Neuronal stem cell (in vitro differentiated cells): Measurements from ENCODE around the gene MYO1H.

ENCODE experiments used
- DNase-seq: peaks from one replicate; pipeline ENCODE4 v3.0.0-alpha.2; 2013; ENCODE audit warnings: low spot score
- H2AFZ ChIP-seq: one replicate; pipeline ENCODE4 v1.6.1; 2013; ENCODE audit warnings: mild to moderate bottlenecking, low read length, inconsistent platforms
- H2AK5ac ChIP-seq: 2 replicates; pipeline ENCODE4 v1.6.1; 2013; ENCODE audit warnings: low read depth, mild to moderate bottlenecking, inconsistent platforms, low read length, moderate library complexity, mixed read lengths
- H2BK120ac ChIP-seq: 2 replicates; pipeline ENCODE4 v1.6.1; 2013; ENCODE audit warnings: low read depth, mild to moderate bottlenecking, inconsistent platforms, low read length, moderate library complexity, mixed read lengths
- H2BK12ac ChIP-seq: one replicate; pipeline ENCODE4 v1.6.1; 2013; ENCODE audit warnings: low read length, inconsistent platforms
- H2BK15ac ChIP-seq: 2 replicates; pipeline ENCODE4 v1.6.1; 2013; ENCODE audit warnings: mild to moderate bottlenecking, low read length, inconsistent platforms, mixed read lengths
- H2BK5ac ChIP-seq: one replicate; pipeline ENCODE4 v1.6.1; 2013; ENCODE audit warnings: inconsistent platforms, mild to moderate bottlenecking, low read length, moderate library complexity
- H3K14ac ChIP-seq: one replicate; pipeline ENCODE4 v1.6.1; 2013; ENCODE audit warnings: low read length, inconsistent platforms
- H3K18ac ChIP-seq: 2 replicates; pipeline ENCODE4 v1.6.1; 2013; ENCODE audit warnings: low read length, inconsistent platforms
- H3K23ac ChIP-seq: 2 replicates; pipeline ENCODE4 v1.6.1; 2013; ENCODE audit warnings: low read depth, mild to moderate bottlenecking, mixed read lengths, low read length, inconsistent platforms; ENCODE audit not compliant: poor library complexity
- H3K27ac ChIP-seq: replicated peaks from 3 replicates; pipeline ENCODE4 v1.5.1; 2013; ENCODE audit warnings: low read length, inconsistent platforms
- H3K27me3 ChIP-seq, 3 experiments: 2 replicates each; pipeline ENCODE4 v1.6.1; 2013; ENCODE audit warnings: low read length in 3 of 3, mild to moderate bottlenecking in 2 of 3, inconsistent platforms in 1 of 3, low read depth in 1 of 3, mixed read lengths in 1 of 3, moderate library complexity in 1 of 3; ENCODE audit not compliant: control insufficient read depth in 3 of 3, insufficient read depth in 3 of 3
- H3K36me3 ChIP-seq, 2 donors: replicated peaks in 1 of 2; 2 replicates each; pipeline ENCODE4 v1.6.1; 2013; ENCODE audit warnings: low read length in 2 of 2; ENCODE audit not compliant: control insufficient read depth in 2 of 2, insufficient read depth in 2 of 2
- H3K4ac ChIP-seq: 2 replicates; pipeline ENCODE4 v1.6.1; 2013; ENCODE audit warnings: inconsistent platforms, mild to moderate bottlenecking, low read length, moderate library complexity
- H3K4me1 ChIP-seq, 2 donors: 1 replicate in 1 of 2; 2 replicates in 1 of 2; pipeline ENCODE4 v1.6.1; 2013; ENCODE audit warnings: low read length in 2 of 2, low read depth in 1 of 2; ENCODE audit not compliant: control insufficient read depth in 2 of 2, insufficient read depth in 1 of 2
- H3K4me2 ChIP-seq: one replicate; pipeline ENCODE4 v1.6.1; 2013; ENCODE audit warnings: mild to moderate bottlenecking, low read length, inconsistent platforms; ENCODE audit not compliant: insufficient read depth, poor library complexity, severe bottlenecking
- H3K4me3 ChIP-seq, 2 donors: 2 replicates each; pipeline ENCODE4 v1.5.1; 2013; ENCODE audit warnings: low read length in 2 of 2, mild to moderate bottlenecking in 2 of 2, inconsistent platforms in 1 of 2, moderate library complexity in 1 of 2
- H3K79me1 ChIP-seq: one replicate; pipeline ENCODE4 v1.6.1; 2013; ENCODE audit warnings: low read depth, mild to moderate bottlenecking, inconsistent platforms, low read length, moderate library complexity
- H3K9ac ChIP-seq: one replicate; pipeline ENCODE4 v1.6.1; 2013; ENCODE audit warnings: mild to moderate bottlenecking, low read depth, low read length, inconsistent platforms; ENCODE audit not compliant: poor library complexity
- H3K9me3 ChIP-seq, 2 donors: replicated peaks in 1 of 2; 2 replicates each; pipeline versions ENCODE3 to v1.6.1; 2013; ENCODE audit warnings: low read length in 2 of 2, mild to moderate bottlenecking in 2 of 2, inconsistent platforms in 1 of 2, low read depth in 1 of 2, mixed read lengths in 1 of 2, moderate library complexity in 1 of 2; ENCODE audit not compliant: control insufficient read depth in 2 of 2, insufficient read depth in 1 of 2
- H4K8ac ChIP-seq: one replicate; pipeline ENCODE4 v1.6.1; 2013; ENCODE audit warnings: low read depth, mild to moderate bottlenecking, inconsistent platforms, low read length, moderate library complexity
- H4K91ac ChIP-seq: one replicate; pipeline ENCODE4 v1.6.1; 2013; ENCODE audit warnings: low read length, low read depth, mild to moderate bottlenecking, inconsistent platforms; ENCODE audit not compliant: poor library complexity
- WGBS, 2 donors: extraction: QIAGEN DNeasy Blood & Tissue Kit; methylation state at CpG; one replicate each; pipeline ENCODE4 v1.1.7; 2013; ENCODE audit warnings: missing lambda C conversion rate in 2 of 2, mixed read lengths in 1 of 2; ENCODE audit not compliant: insufficient read length in 2 of 2, insufficient replicate concordance in 1 of 2; ENCODE audit errors: extremely low coverage in 2 of 2; 5-methylcytosine and 5-hydroxymethylcytosine counted together

The MYO1H gene

GRCh38 chr12:109477185-109477962, 129.7 kb downstream of the MYO1H start, which contains the start of the genes KCTD10 and UBE3B:
Gene KCTD10 (minus strand): TSS chr12:109477300. CDS start chr12:109477262, 38 bp downstream.
Gene UBE3B (plus strand): TSS chr12:109477634. CDS start chr12:109483552, 5,918 bp downstream.
- WGBS, 2 donors: no CpG with 5 or more reads among the region's 54 CpGs
- peaks cover 2 to 32% of the 10 kb centered on the region in 2 donors for H3K36me3 ChIP-seq
- peak within 1 kb of the TSS; percentile 99 for H2AFZ ChIP-seq
- no peak within 1 kb of the TSS for H2BK120ac ChIP-seq
- H3K4me2 ChIP-seq: peak within 1 kb of the TSS; percentile 65
- H2BK5ac ChIP-seq: peak within 1 kb of the TSS; percentile 67
- peak within 1 kb of the TSS; percentile 78 for H3K27ac ChIP-seq
- peaks cover 2 to 8% of the 10 kb centered on the region in 2 donors for H3K4me1 ChIP-seq
- H4K91ac ChIP-seq: no peak within 1 kb of the TSS
- H3K18ac ChIP-seq: peak within 1 kb of the TSS; percentile 87
- H3K9me3 ChIP-seq: no peaks in the 10 kb centered on the region
- DNase-seq: peak; percentile 89
- peaks cover 5% of the 10 kb centered on the region for H3K79me1 ChIP-seq
- H2BK12ac ChIP-seq: no peak within 1 kb of the TSS
- peak within 1 kb of the TSS; percentile 35 for H2AK5ac ChIP-seq
- H3K23ac ChIP-seq: peak within 1 kb of the TSS; percentile 70
- H3K27me3 ChIP-seq: no peaks in the 10 kb centered on the region
- H3K4ac ChIP-seq: no peak within 1 kb of the TSS
- peak within 1 kb of the TSS; percentile 92 for H3K9ac ChIP-seq
- H4K8ac ChIP-seq: no peak within 1 kb of the TSS
- H3K4me3 ChIP-seq: peak within 1 kb of the TSS; percentile 91 to 92
- peak within 1 kb of the TSS; percentile 30 for H2BK15ac ChIP-seq
- H3K14ac ChIP-seq: no peak within 1 kb of the TSS

- H3K36me3 ChIP-seq: peaks cover 2 to 30% of the 10 kb centered on the region in 2 donors
- no peak overlapping the region for H2AK5ac ChIP-seq
- no peak overlapping the region for H4K8ac ChIP-seq
- H3K4me3 ChIP-seq: peak overlapping the region; percentile 91 to 92
- H3K27me3 ChIP-seq: no peaks in the 10 kb centered on the region
- H3K9ac ChIP-seq: peak overlapping the region; percentile 60
- H3K79me1 ChIP-seq: peaks cover 5% of the 10 kb centered on the region
- no CpG with 5 or more reads among the region's 9 CpGs for whole genome bisulfite sequencing, 2 donors
- H3K4ac ChIP-seq: no peak overlapping the region
- H3K18ac ChIP-seq: no peak overlapping the region
- H3K4me2 ChIP-seq: peak overlapping the region; percentile 65
- H2BK5ac ChIP-seq: no peak overlapping the region
- H2AFZ ChIP-seq: peak overlapping the region; percentile 99
- H2BK12ac ChIP-seq: no peak overlapping the region
- no peak overlapping the region for H3K27ac ChIP-seq
- H4K91ac ChIP-seq: no peak overlapping the region
- no peak overlapping the region for H2BK15ac ChIP-seq
- no peak overlapping the region for H3K14ac ChIP-seq
- H3K9me3 ChIP-seq: no peaks in the 10 kb centered on the region
- no peak overlapping the region for H2BK120ac ChIP-seq
- peaks cover 2 to 8% of the 10 kb centered on the region in 2 donors for H3K4me1 ChIP-seq
- DNase-seq: no peak
- no peak overlapping the region for H3K23ac ChIP-seq
Measured at GRCh38 chr12:109477963-109478315, 130.2 kb downstream of the MYO1H start.

GRCh38 chr12:109479761-109480160, 132.1 kb downstream of the MYO1H start:
- H3K4me3 ChIP-seq: no peak overlapping the region
- H3K18ac ChIP-seq: no peak overlapping the region
- no peak overlapping the region for H3K4me2 ChIP-seq
- H3K4me1 ChIP-seq: peaks cover 2 to 8% of the 10 kb centered on the region in 2 donors
- no peaks in the 10 kb centered on the region for H3K9me3 ChIP-seq
- no peak overlapping the region for H2AK5ac ChIP-seq
- no peak for DNase-seq
- H4K91ac ChIP-seq: no peak overlapping the region
- H3K27ac ChIP-seq: no peak overlapping the region
- no peak overlapping the region for H3K4ac ChIP-seq
- H4K8ac ChIP-seq: no peak overlapping the region
- no peak overlapping the region for H2BK15ac ChIP-seq
- no peak overlapping the region for H2BK120ac ChIP-seq
- H3K23ac ChIP-seq: no peak overlapping the region
- H2BK5ac ChIP-seq: no peak overlapping the region
- no peak overlapping the region for H3K14ac ChIP-seq
- no peak overlapping the region for H3K9ac ChIP-seq
- no peaks in the 10 kb centered on the region for H3K27me3 ChIP-seq
- H2AFZ ChIP-seq: no peak overlapping the region
- H2BK12ac ChIP-seq: no peak overlapping the region
- H3K79me1 ChIP-seq: peaks cover 5% of the 10 kb centered on the region
- no CpG with 5 or more reads among the region's 1 CpG for WGBS, 2 donors
- H3K36me3 ChIP-seq: peaks cover 2 to 29% of the 10 kb centered on the region in 2 donors

- Histone ChIP-seq H2BK120ac (no peak overlapping the region), H3K18ac (no peak overlapping the region), H3K14ac (no peak overlapping the region), H3K9ac (no peak overlapping the region), H2BK5ac (no peak overlapping the region), H2BK12ac (no peak overlapping the region), H2BK15ac (no peak overlapping the region), H3K4me1 (peaks cover 2 to 8% of the 10 kb centered on the region in 2 donors), H3K4me3 (no peak overlapping the region), H3K4ac (no peak overlapping the region), H3K23ac (no peak overlapping the region), H2AFZ (no peak overlapping the region), H3K27me3 (no peaks in the 10 kb centered on the region), H3K27ac (no peak overlapping the region), H2AK5ac (no peak overlapping the region), H3K36me3 (peaks cover 5 to 29% of the 10 kb centered on the region in 2 donors), H3K4me2 (no peak overlapping the region), H3K79me1 (peaks cover 5% of the 10 kb centered on the region), H4K8ac (no peak overlapping the region), H3K9me3 (no peaks in the 10 kb centered on the region), H4K91ac (no peak overlapping the region)
- WGBS, 2 donors: no CpG with 5 or more reads among the region's 4 CpGs
- no peak for DNase-seq
Measured at GRCh38 chr12:109480356-109480755, 132.7 kb downstream of the MYO1H start.
